HG02763 (cell line): Measurements from ENCODE around the gene GLRX5.
"Not testable (repeated sequence)": the region's sequence is repeated elsewhere in the genome, so short reads cannot be mapped to it uniquely, and the experiment has no call there.

Experiments used
- ATAC-seq: cut with Tn5 transposase; IDR thresholded peaks from one replicate; pipeline ENCODE4 v1.9.1; 2021; ENCODE audit warnings: mild to moderate bottlenecking, moderate library complexity; ENCODE audit not compliant: unreplicated experiment

Gene GLRX5

DNA sequence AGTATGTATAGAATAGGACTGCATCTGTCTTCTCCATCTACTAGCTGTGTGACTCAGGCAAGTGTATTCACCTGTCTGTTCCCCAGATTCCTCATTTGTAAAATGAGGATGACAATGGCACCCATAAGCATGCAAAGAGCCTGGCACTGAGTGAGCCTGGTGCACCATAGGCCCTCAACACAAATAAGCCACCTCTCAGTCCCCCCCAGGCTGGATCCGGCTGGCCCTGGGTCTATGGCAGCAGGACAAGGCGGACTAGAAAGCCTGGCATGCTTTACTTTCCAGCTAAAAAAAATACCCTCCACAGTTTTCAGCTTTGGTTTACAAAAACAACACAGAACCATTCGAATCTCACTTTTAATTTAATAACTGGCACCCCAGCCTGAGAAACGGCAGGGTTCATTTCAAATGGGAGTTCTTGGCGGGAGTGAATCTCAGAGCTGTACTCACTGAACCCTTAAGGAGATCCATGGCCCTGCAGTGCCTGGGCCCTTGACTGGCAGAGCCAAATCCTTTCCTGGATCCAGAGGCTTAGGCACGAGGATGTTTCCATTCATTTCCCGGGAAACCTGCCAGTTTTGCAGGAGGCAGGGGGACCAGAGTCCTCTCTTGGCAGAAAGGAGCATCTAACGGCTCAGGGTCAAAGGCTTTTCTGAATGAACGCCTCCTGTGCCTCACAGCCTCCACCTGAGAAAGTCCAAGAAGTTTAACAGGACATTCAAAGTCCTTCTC lies 36.1 kb upstream of the GLRX5 start:
- no peak for ATAC-seq

DNA sequence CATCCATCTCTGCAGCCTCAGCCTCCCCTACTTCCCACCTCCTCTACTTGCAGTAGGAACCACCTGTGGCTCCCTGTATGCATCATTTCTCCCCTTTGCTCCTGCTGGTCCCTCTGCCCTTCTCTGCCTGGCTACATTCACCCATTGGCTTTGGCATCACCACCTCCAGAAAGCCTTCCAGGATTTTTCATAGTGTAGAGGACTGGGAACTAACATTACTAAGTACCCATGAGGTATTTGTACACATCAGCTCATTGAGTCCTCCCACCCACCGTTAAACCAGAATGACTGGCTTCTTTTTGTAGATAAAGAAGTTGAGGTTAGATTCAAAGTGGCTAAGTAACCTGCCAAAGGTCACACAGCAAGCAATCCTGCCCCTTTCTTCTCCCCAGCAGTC lies 35.5 kb upstream of the GLRX5 start:
- no peak for ATAC-seq

DNA sequence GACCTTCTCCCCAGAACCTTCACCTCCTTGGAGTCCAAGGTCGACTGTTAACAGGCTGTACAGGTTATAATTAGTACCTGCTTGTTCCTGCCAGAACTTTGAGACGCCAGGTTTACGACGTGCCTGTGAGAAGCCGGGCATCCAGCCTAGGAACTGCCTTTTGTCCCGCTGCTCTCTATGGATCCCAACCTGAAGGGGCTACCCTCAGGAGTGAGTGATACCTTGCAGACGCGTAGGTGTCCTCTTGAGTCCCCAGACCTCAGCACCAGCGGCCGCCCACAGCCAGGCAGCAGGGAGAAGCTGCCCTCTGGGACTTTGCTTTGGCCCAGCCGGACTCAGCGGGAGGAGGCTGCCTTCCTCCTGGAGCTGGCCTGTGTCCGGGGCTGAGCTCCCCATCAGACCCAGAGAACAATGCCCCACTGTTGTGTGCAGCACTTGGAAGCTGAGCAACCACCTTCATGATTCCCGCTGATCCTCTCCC lies 34.6 kb upstream of the GLRX5 start:
- no peak for ATAC-seq

DNA sequence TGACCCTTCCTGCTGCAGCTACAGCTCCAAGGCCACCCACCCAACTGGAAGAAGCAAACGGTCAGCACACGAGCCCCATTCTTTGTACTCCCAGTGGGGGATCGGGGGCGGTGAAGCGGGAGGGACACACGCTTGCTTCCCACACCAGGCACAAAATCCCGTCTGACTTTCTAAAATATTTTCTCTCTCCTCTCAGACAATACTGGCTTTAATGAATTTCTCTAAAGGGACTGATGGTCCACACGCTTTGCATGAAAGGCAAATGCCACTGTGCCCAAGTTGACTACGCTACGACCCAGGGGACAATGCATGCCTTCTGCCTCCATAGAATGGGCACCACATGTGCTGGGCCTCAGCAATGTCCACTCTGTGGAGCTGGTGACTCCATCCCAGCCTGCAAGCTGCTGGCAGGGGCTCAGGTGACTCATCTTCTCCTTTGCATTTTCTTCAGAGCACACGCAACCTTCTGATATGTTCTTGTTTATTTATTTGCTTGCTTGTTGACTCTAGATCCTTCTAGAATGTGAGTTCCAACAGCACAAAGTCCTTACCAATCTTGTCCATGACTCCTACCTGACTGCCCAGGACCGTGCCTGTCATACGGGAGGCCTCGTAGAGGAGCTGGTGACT lies 34.0 kb upstream of the GLRX5 start:
- no peak for ATAC-seq

DNA sequence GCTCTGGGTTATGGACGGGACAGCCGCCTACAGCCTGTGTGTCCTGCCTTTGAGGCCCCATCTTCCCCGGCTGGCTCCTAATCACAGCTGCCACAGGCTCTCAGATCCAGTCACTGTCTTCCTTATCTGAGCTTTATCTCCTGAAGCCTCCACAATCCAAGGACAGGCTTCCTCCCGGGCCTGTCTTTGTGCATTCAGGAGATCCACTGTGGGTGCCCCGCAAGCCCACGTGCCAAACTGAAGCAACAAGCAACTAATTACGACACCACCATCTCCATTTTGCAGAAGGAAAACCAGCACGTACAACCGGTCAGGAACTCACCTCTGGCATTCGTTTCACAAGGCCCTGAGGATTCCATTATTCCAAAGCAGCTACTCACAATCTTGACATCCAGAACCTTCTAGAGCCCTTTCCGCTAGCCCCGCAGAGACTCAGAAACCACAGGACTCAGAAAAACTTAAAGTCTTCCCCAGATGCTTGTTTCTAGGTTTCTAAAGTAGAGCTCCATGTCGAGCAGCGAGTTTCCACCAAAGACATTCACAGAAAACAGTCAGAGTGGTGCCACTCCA lies 32.4 kb upstream of the GLRX5 start:
- no peak for ATAC-seq

DNA sequence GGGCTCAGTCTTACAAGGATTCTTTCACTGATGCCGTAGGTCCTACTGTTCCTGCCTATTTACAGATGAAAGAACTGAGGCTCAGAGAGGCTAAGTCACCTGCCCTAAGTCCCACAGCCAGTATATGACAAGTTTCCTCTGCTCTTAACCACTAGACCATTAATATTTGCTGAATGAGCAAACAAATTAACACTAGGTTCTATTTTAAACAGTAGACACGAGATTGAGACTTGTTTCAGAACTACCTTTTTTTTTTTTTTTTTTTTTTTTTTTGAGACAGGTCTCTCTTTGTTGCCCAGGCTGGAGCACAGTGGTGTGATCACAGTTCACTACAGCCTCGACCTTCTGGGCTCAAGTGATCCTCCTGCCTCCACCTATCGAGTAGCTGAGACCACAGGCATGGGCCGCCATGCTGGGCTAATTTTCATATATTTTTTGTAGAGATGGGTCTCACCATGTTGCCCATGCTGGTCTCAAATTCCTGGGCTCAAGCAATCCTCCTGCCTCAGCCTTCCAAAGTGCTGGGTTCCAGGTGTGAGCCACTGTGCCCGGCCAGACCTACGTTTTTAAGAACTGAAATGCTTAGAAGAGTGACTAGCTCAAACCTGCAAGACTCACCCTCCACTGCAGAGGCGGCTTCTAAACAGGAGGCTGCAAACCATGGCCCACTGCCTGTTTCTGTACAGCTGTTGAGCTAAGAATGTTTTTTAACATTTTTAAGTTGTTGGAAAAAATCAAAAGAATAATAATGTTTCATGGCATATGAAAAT lies 31.3 kb upstream of the GLRX5 start:
- peak; percentile 43 for ATAC-seq

DNA sequence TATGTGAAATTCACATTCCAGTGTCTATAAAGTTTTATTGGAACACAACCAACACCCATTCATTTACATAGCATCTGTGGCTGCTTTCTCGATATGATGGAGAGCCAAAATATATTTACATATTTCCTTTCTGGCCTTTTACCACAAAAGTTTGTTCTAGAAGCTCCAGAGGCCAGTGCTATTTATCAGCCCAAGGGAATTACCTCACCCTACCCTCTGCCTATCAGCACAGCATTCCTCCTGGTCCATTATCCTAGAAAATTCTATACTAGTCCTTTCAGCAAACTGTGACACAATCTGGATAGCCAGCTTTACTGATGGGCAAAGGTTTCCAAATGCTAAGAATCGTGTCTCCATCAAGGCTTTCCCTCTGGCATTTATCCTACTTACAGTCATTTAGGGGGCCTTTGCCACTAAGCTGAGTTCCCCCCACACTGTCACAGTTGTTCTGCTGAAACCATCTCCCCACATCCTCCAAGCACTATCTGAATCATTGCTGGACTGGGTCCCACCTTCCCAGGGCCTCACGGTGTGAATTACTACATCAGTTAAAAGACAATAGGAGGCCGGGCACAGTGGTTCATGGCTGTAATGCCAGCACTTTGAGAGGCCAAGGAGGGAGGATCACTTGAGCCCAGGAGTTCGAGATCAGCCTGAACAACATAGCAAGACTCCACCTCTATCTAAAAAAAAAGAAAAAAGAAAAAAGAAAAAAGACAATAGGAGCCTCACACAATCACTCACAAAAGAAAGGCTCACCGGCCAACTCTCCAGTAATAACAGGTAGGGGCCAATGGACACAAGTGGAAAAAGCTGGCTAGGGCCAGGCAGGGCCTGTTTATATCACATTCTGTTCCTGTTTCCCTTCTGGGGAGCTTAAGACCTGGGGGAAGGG lies 30.5 kb upstream of the GLRX5 start:
- no peak for ATAC-seq

DNA sequence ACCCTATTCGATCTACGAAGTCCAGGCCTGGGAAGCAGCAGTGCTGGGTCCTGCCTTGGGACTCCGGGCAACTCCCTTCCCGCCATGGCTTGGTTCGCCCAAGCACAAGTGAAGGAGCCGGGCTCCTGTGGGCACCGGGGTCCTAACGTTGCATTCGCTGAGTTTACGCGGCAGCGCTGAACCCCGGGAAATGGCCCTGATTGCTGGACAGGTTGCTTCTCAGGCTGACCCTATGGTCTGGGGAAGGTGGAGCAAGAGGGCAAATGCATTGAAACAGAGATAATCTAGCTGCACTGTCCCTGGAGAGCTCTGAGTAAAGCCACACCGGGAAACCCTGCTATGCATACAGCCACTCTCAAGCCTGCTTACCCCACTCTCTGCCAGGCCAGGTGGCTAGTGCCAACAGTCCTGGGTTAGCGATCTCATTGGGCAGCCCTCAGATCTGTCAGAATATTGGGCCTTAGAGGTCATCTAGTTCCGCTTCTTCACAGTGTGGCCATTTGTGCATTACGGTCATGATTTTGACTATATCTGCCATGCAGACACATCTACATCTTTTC lies 29.7 kb upstream of the GLRX5 start:
- ATAC-seq, result peak; percentile 57

DNA sequence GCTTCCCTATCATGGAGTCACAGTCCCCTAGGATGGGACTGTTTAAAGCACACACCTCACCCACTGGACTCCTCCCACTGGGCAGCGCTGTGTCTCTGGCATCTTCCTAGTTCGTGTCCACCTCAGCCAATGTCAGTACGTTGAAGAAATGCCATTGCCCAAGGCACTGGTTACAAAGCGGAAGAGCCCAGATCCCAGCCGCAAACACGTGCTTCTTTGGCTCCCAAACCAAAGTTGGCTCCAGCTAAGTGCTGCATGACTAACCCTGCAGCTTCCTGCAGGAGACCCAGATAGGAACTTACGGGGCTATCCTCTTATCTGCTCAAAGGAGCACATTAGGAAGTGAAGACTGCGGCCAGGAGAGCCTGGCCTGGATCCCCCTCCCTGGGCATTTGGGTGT lies 27.7 kb upstream of the GLRX5 start:
- no peak for ATAC-seq

DNA sequence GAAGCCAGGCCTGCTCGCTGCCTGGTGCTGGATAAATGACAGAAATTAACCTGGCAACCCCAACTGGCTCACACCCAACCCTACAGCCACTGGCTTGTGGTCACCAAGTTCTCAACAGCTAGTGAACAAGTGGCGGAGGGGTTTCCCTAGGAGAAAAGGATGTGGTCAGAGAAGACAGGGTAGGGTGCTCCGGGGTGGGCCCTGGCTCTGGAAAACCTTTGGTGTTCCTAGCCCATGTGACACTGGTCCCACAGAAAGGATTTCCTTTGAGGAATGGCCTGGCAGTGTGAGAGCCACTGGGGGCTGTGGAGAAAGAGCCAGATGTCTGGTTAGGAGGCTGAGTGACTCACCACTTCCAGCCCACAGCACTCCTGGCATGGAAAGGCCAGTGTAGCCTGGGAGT lies 27.1 kb upstream of the GLRX5 start:
- peak; percentile 27 for ATAC-seq

DNA sequence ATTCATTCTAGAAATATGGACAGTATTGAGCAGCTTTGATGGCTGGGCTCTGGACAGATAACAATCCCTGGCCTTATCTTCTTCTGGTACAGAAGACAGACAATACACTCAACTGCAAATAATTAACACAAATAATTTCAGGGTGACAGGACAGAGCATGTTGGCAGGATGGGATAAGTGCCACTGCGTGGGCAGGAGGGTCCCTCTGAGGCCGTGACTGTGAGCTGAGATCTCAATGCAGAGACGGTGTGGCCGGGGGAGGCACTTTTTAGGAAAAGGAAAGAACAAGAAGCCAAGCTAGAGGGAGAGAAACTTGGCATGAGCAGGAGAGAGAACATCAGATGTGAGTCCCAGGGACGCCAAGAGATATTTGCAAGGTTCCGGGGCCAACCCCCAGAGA lies 26.5 kb upstream of the GLRX5 start:
- ATAC-seq, result no peak

DNA sequence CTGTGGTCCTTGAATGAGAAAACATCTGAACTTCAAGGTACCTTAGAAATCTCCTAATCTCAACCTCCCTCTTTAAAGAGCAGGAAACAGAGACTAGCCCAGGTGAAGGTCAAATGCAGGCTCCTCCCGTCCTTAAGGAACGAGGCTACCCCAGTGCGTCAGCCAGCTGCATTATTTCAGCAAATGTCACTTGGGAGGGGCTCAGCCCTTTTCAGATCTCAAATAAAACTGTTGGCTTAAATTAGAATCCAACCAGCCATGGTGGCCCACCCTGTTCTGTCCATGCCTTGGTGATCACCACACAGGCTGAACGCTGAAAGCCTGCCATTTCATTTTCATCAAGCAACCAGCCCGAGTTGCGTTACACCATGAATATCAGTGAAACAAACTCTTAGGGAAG lies 25.4 kb upstream of the GLRX5 start:
- no peak for ATAC-seq

DNA sequence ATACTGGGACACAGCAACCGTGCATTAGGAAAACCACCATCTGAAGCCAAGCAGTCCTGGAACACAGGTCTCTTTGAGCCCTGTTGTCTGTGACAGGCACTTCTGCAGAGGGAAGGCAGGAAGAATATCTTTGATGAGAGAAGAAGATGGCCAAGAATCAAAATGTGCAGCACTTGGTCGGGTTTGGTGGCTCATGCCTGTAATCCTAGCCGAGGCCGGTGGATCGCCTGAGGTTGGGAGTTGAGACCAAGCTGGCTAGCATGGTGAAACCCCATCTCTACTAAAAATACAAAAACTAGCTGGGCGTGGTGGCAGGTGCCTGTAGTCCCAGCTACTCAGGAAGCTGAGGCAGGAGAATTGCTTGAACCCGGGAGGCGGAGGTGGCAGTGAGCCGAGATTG lies 24.5 kb upstream of the GLRX5 start:
- ATAC-seq, result not testable (repeated sequence)

DNA sequence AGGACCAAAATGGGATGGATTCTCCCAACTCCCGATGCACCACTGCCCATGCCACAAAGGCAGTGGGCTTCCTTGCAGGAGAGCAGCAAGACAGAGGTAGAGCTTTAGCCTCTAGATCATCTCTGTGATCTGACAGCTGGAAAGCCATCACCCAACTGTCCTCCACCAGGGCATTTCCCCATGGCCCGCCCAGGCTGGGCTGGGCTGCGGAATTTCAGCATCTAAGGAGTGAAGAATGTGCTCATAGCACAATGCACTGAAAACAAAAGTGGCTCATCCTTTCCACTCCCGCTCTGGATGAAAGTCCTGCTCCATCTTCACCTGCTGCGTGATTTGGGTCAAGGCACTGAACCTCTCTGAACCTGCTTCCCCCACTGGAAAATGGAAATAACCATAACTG lies 24.0 kb upstream of the GLRX5 start:
- ATAC-seq, result no peak

DNA sequence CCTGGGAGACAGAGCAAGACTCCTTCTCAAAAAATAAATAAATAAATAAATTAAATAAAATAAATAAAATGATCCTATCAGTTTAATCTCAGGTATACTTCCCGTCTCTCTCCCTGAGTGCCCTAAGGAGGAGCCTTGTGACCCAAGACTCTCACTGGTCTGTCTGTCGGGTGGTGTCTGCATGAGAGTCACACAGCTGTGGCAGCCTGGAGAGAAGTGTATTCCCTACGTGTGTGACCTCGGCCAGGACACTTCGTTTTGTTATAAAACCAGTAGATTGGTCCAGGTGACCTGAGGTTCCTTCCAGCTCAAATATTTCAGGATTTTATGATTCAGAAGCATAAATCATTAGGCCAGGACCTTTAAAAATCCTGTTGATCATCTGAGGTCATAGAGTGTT lies 23.2 kb upstream of the GLRX5 start:
- ATAC-seq, result no peak

DNA sequence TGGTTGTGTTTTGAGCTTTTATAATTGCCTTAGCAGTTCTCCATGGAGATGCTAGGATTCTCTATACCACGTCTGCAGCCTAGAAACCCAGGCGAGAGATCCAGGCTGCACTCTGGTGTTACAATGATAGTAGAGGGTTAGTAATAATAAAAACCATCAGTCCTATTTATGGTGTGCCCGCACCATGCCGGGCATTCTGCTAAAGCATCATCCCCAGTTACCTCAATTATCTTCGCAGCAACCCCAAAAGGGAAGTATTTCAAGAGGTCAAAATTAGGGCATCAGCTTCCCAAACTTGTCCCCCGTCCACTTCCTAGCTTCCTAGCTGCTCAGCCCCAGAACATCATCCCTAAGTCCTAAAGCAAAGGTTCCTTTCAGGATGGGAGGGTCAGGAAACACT lies 21.6 kb upstream of the GLRX5 start:
- ATAC-seq, result no peak

DNA sequence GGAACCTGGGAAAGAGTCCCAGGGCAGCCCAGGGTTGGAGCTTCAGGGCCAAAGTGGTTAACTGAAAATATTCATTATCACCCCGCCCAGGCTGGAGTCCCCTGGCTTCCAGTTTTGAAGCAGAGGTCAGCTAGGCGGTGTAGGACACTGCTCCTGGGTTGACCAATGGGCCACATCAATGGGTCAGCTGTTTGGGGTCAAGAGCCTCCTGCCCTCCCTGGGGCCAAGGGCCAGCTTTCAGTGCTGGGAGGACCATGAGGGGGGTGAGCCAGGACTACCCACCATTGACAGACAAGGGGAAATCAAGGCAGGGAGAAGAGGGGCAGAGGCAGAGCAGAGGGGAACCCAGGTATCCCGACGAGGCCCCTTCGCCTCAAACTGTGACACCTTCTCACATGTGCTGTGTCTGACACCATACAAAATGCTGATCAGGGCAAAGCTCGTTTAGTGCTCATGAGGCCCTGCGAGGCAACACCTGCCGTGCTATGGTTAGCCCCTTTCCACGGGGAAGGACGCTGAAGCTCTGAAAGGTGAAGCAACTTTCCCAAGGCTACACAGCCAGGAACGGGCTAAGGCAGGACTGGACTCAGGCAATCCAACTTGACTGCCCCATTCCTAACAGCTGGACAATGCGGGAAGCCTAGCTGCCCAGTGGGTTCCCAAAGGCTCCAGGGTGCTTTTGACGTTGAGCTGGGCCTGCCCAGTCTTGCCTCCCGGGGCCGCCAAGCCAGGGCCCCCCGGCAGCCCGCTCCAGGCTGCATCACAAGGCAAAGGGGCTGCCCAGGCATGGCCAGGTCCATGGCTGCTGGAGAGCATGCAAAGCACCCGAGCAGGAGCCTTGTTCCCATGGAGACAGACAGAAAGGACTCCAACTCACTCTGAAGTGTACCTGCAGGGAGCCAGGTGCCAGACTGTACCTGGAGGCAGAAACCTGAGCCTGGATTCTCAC lies 20.4 kb upstream of the GLRX5 start:
- ATAC-seq, result no peak

DNA sequence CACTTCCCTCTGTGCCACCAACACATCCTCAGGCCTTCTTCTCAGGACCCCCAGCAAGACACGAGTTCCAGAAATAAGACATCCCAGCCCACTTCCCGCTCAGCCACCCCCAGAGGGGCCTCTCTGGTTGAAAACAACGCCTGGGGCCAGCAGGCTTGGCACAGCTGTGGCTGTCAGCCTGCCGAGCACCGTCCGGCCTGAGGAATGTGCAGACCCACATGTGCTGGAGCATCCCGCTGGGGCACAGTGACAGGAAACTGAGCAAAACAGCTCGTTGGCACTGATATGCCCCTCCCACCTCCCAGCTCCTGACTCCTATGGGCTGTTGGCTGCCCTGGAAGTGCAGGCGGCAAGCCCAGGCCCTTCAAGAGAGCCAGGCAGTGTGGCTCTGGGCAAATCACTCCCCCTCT lies 19.8 kb upstream of the GLRX5 start:
- no peak for ATAC-seq
